HG03103 (cell line): ENCODE measurements around the gene SHANK1.
"Not testable (repeated sequence)": the region's sequence is repeated elsewhere in the genome, so short reads cannot be mapped to it uniquely, and the experiment has no call there.

Experiments
- ATAC-seq: cut with Tn5 transposase; IDR thresholded peaks from one replicate; pipeline ENCODE4 v1.9.1; 2021; ENCODE audit warnings: low read depth; ENCODE audit not compliant: unreplicated experiment

Gene SHANK1

DNA sequence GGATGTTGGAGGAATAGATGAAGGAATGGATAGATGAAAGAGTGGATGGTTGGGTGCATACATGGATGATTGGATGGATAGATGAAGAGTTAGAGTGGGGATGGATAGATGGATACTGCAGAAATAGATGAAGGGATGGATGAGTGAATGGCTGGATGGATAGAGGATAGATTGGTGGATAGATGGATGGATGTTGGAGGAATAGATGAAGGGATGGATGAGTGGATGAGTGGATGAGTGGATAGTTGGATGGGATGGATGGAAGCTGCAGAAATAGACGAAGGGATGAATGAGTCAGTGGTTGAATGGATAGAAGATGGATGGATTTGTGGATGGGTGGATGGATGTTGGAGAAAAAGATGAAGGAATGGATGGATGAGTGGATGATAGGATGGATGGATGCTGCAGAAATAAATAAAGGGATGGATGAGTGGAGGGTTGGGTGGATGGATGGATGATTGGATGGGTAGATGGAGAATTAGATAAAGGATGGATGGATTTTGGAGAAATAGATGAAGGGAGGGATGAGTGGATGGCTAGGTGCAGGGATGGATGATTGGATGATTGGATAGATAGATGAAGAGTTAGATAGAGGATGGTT is 75.2 kb downstream of the SHANK1 start:
- ATAC-seq: no peak

DNA sequence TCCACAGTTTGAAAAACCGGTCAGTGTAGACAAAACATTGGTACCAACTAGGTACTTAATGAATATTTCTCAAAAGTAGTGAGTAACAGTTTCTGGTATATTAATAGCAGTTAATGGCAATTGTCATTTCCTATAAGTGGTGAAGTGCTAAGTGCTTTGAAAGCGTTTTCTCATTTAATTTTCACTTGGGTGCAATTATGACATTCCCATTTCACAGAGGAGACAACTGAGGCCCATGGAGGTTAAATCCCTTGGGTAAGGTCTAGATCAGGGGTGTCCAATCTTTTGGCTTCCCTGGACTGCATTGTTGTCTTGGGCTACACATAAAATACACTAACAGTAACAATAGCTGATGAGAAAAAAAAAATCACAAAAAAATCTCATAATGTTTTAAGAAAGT is 79.2 kb downstream of the SHANK1 start:
- ATAC-seq: no peak

GRCh38 chr19:50639121-50640112 is 80.2 kb downstream of the SHANK1 start, which contains the start of gene SYT3:
Gene SYT3 (minus strand): TSS chr19:50639881. CDS start chr19:50637411, 2,470 bp downstream.
- no peak for ATAC-seq

DNA sequence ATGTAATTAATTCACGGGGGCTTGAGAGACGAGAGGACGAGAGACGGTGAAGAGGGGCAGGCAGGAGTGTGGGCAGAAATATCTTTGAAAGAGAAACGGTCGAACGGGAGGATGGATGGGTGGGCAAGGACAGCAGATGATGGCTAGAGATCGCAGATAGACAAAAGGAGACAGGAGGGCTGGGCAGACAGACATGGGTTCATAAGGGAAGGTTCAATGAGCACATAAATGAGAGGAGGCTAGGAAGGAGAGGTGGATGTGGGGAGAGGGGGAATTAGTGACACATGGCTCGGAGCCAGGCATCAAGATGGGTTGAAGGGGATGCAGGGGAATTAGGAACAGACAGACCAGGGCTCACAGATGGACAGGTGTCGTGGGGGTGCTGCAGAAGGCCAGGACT is 81.0 kb downstream of the SHANK1 start:
- ATAC-seq: no peak

DNA sequence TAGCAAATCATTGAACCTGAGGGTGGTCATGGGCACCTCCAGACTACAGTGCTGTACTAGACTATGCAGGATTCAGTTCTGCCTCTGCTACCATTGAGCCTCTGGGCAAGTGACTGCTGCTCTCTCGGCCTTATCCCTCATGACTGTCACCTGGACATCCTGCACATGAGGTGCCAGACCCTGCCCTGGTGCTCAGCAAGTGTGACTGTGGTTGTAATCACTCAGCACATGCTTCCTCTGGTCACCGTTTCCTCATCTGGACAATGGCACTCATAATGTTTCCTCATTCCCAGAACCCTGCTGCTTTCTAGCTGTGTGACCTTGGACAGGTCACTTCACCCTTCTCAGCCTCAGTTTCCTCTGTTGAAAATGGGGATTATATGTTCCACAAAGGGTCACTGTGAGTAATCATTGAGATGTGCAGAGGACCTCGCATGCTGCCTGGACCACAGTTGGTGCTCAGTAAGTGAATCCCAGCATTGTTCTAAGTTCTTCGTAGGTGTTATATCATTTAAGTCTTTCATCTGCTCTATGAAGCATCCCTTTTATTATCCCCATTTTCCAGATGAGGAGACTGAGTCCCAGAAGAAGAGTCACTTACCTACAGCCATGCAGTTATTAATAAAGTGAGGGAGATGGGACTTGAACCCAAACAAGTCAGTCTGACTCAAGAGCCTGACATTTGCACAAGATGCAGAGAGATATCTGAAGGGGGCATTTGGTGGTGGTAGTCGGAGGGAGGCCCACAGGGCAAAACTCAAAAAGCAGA is 83.1 kb downstream of the SHANK1 start:
- ATAC-seq: no peak

DNA sequence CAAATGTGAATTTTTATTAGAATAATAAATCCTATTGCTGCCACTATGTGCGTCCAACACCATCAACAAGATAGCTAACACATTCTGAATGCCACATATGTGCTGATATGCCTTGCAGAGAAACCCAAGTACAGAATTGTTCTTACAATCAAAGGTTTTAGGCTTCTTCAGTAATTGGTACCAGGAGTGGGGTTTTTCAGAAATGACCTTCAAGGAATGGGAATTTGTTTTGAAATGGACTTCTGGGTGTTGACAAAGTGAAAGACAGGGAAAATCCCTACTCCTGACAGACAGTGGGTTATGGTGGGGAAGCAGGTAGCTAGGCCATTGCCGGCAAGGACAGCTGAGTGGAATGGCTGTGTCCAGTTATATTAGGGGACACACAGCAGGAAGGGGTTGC is 85.6 kb downstream of the SHANK1 start:
- ATAC-seq: no peak

DNA sequence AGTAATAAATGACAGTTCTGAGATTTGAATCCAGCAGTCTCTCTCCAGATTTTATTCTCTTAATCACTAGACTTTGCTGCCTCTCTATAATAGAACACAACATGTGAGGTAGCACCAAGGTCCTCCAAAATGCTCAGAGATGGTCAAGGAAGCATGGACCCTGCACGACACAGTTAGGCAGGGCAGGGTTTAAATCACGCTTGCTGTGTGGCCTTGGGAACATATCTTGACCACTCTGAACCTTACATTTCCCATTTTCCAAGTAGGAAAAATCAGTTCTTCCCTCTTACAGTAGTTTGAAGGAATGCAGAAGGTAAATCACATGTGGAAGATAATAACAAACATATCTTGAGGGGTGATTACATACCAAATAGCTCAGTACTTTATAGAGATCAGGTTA is 86.2 kb downstream of the SHANK1 start:
- no peak for ATAC-seq

GRCh38 chr19:50632151-50632835 is 87.3 kb downstream of the SHANK1 start:
- no peak for ATAC-seq

DNA sequence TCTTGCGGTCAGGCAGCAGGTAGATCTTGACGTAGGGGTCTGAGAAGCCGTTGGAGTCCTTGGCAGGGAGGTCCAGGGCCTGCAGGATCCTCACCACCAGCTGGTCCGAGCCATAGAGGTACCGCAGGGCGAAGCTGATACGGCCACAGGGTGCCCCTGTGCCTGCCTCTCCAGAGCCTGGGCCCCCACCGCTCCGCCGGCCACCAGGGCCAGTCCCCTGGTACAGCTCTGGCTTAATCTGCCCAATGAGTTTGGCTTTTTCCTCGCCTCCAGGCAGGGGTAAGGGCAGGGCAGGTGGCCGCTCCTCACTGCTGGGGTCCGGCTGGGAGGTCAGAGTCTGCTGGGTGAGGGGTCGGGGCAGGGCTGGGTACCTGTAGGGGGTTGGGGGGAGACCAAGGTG is 89.8 kb downstream of the SHANK1 start:
- ATAC-seq: no peak

DNA sequence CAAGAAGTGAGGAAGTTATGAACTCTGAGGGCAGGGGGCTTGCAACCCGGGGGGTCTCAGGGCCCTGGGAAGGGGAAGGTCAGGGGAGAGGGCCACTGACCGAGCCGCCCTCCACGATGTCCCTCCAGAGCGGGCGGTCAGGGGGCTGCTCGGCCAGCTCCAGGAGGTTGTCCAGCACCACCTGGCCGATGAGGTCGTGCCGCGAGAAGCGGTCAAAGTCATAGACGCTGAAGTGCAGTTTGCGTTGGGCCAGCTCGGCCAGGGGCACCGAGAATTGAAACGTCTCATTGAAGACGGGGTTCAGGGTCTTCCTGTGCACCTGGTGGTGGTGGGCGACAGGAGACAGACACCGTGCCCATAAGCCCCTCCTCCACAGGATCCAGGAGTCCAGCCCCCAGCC is 90.4 kb downstream of the SHANK1 start:
- no peak for ATAC-seq

GRCh38 chr19:50628551-50628950 is 91.1 kb downstream of the SHANK1 start:
- ATAC-seq: no peak

- ATAC-seq: no peak
Measured at GRCh38 chr19:50628146-50628545, 91.5 kb downstream of the SHANK1 start.

DNA sequence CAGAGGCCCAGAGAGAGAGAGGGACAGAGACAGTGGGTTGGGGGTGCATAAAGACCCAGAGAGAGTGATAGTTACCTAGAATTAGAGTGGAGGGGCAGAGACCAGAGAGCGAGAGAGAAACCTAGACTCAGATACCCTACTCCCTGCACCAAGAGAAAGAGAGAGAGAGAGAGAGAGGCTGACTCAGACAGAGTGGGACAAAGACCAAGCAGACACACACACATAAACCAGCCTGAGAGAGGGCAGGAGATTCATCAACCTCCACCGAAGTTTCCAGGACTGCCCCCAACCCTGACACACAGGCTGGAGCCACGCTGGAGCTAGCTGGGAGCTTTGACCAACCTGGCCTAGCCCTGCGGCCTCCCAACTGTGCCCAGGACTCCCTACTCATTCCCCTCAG is 92.8 kb downstream of the SHANK1 start:
- ATAC-seq: no peak

GRCh38 chr19:50626011-50626410 is 93.6 kb downstream of the SHANK1 start:
- ATAC-seq: no peak

GRCh38 chr19:50624949-50625600 is 94.5 kb downstream of the SHANK1 start:
- no peak for ATAC-seq

- ATAC-seq: not testable (repeated sequence)
Measured at GRCh38 chr19:50620394-50620906, 99.2 kb downstream of the SHANK1 start.

DNA sequence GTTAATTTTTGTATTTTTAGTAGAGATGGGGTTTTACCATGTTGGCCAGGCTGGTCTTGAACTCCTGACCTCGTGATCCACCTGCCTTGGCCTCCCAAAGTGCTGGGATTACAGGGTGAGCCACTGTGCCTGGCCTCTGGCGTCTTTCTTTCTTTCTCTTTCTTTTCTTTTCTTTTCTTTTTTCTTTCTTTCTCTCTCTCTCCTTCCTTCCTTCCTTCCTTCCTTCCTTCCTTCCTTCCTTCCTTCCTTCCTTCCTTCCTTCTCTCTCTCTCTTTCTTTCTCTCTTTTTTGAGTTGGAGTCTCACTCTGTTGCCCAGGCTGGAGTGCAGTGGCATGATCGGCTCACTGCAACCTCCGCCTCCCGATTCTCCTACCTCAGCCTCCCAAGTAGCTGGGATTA is 100.4 kb downstream of the SHANK1 start:
- ATAC-seq: not testable (repeated sequence)

DNA sequence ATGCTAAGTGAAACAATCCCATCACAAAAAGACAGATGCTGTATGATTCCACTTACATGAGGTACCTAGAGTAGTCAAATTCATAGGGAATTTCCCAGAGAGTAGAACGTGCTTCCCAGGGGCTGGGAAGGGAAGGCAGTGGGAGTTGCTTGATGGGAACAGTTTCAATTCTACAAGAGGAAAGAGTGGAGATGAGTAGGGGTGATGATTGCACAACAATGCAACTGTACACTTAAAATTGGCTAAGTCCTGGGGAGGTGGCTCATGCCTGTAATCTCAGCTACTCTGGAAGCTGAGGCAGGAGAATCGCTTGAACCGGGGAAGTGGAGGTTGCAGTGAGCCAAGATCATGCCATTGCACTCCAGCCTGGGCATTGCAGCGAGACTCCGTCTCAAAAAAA is 101.2 kb downstream of the SHANK1 start:
- ATAC-seq: not testable (repeated sequence)

GRCh38 chr19:50612504-50613404 is 106.8 kb downstream of the SHANK1 start:
- not testable (repeated sequence) for ATAC-seq
